ENCODE results near the gene RMDN3. TPM values are rescaled to one million over a fixed set of nuclear protein-coding genes. Genes with fewer than 3 reads are reported as not detected.

RMDN3 gene
- total and polyA plus RNA-seq, 4 donors = 20.9 to 94.4 (median 43.1) TPM

GRCh38 chr15:40749151-40749630 lies 5.9 kb downstream of the RMDN3 start:
- Histone ChIP-seq H3K9ac (ENCODE audit: insufficient read depth in 1 of 2, low read length in 2 of 2) (no peak overlapping the region), H3K27ac (ENCODE audit: low read depth in 1 of 2, low read length in 1 of 2) (no peak overlapping the region), H3K4me1 (ENCODE audit: control insufficient read depth in 5 of 5, insufficient read depth in 5 of 5, low read length in 5 of 5) (peaks cover 0 to 5% (median 0%) of the 10 kb centered on the region in 5 donors), H3K36me3 (ENCODE audit: control insufficient read depth in 4 of 4, insufficient read depth in 4 of 4, low read length in 4 of 4) (peaks cover 11 to 33% (median 26%) of the 10 kb centered on the region in 4 donors), H3K4me3 (no peak overlapping the region), H3K27me3 (ENCODE audit: control insufficient read depth in 3 of 3, insufficient read depth in 3 of 3, low read length in 2 of 3) (no peaks in the 10 kb centered on the region), H3K9me3 (ENCODE audit: control insufficient read depth in 4 of 4, insufficient read depth in 3 of 4, low read length in 3 of 4) (no peaks in the 10 kb centered on the region)
- TF ChIP-seq, protein P1, sequence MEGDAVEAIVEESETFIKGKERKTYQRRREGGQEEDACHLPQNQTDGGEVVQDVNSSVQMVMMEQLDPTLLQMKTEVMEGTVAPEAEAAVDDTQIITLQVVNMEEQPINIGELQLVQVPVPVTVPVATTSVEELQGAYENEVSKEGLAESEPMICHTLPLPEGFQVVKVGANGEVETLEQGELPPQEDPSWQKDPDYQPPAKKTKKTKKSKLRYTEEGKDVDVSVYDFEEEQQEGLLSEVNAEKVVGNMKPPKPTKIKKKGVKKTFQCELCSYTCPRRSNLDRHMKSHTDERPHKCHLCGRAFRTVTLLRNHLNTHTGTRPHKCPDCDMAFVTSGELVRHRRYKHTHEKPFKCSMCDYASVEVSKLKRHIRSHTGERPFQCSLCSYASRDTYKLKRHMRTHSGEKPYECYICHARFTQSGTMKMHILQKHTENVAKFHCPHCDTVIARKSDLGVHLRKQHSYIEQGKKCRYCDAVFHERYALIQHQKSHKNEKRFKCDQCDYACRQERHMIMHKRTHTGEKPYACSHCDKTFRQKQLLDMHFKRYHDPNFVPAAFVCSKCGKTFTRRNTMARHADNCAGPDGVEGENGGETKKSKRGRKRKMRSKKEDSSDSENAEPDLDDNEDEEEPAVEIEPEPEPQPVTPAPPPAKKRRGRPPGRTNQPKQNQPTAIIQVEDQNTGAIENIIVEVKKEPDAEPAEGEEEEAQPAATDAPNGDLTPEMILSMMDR (IDR thresholded peaks at IDR 0.05; ENCODE audit: control extremely low read depth, extremely low read depth) = no peak
- DNase-seq (no peak), ATAC-seq (ENCODE audit: insufficient read depth, low FRiP score) (no peak)
- 96 to 97% methylated on average over 4 of the region's 4 CpGs for WGBS, 2 donors

GRCh38 chr15:40747685-40748631 lies 7.1 kb downstream of the RMDN3 start:
- Histone ChIP-seq H3K27ac (ENCODE audit: low read depth in 1 of 2, low read length in 1 of 2) (peak overlapping the region in 1 of 2 donors; percentile 4), H3K9ac (ENCODE audit: insufficient read depth in 1 of 2, low read length in 2 of 2) (no peak overlapping the region), H3K4me3 (no peak overlapping the region), H3K27me3 (ENCODE audit: control insufficient read depth in 3 of 3, insufficient read depth in 3 of 3, low read length in 2 of 3) (no peaks in the 10 kb centered on the region), H3K4me1 (ENCODE audit: control insufficient read depth in 5 of 5, insufficient read depth in 5 of 5, low read length in 5 of 5) (no peaks in the 10 kb centered on the region), H3K36me3 (ENCODE audit: control insufficient read depth in 4 of 4, insufficient read depth in 4 of 4, low read length in 4 of 4) (peaks cover 11 to 42% (median 31%) of the 10 kb centered on the region in 4 donors), H3K9me3 (ENCODE audit: control insufficient read depth in 4 of 4, insufficient read depth in 3 of 4, low read length in 3 of 4) (no peaks in the 10 kb centered on the region)
- 65 to 72% methylated on average over 7 of the region's 7 CpGs for WGBS, 2 donors
- ATAC-seq (ENCODE audit: insufficient read depth, low FRiP score) = no peak
- TF ChIP-seq, protein P1 (IDR thresholded peaks at IDR 0.05; ENCODE audit: control extremely low read depth, extremely low read depth) = no peak
- no peak for DNase-seq

DNA sequence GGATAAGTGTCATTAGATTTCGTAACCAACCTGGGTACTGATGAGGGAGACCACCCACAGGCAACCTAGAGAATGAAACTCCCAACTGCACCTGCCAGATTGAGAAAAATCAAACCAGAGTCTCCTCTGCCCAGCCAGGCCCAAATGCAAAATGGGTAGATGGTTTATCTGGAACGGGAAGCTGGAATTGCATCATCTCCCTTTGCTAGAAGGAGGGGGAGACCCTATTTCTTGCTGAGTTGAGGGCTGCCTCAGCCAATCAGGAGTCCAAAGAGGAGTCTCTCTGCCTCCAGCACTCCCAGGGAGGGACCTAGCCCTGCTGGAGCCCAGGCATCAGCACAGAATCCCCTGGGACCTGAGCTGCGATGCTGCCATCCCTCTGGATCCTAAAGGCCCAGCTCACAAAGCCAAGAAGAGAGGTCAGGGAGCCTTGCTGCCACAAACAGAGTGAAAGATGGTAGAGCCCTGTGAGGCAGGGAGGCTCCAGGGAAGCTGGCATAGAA lies 8.1 kb downstream of the RMDN3 start:
- no peak overlapping the region for H3K27ac ChIP-seq (ENCODE audit: low read depth in 1 of 2, low read length in 1 of 2)
- H3K9me3 ChIP-seq (ENCODE audit: control insufficient read depth in 4 of 4, insufficient read depth in 3 of 4, low read length in 3 of 4) = no peaks in the 10 kb centered on the region
- ATAC-seq (ENCODE audit: insufficient read depth, low FRiP score) (no peak), DNase-seq (no peak)
- no peak overlapping the region for H3K9ac ChIP-seq (ENCODE audit: insufficient read depth in 1 of 2, low read length in 2 of 2)
- no peaks in the 10 kb centered on the region for H3K4me1 ChIP-seq (ENCODE audit: control insufficient read depth in 5 of 5, insufficient read depth in 5 of 5, low read length in 5 of 5)
- H3K27me3 ChIP-seq (ENCODE audit: control insufficient read depth in 3 of 3, insufficient read depth in 3 of 3, low read length in 2 of 3) = no peaks in the 10 kb centered on the region
- H3K36me3 ChIP-seq (ENCODE audit: control insufficient read depth in 4 of 4, insufficient read depth in 4 of 4, low read length in 4 of 4) = peaks cover 15 to 39% (median 31%) of the 10 kb centered on the region in 4 donors
- TF ChIP-seq, protein P1 (IDR thresholded peaks at IDR 0.05; ENCODE audit: control extremely low read depth, extremely low read depth) = no peak
- no peak overlapping the region for H3K4me3 ChIP-seq
- WGBS, 2 donors = 66 to 73% methylated on average over 3 of the region's 3 CpGs

Data from lung (tissue), 12 donors.